A549 (cell line): ENCODE measurements around the gene FAM50B. TPM values are rescaled to one million over a fixed set of nuclear protein-coding genes. Genes with fewer than 3 reads are reported as not detected.

ENCODE experiments used
- ATAC-seq, 2 experiments: fragments of 200-7000 bp in 1 of 2; fragments of >200 bp in 1 of 2; cut with Nextera tagmentation in 1 of 2; cut with Tn5 transposase in 1 of 2; 3 replicates each; pipeline versions ENCODE4 v1.8.0 to v1.9.1; 2018 to 2020; ENCODE audit warnings: mild to moderate bottlenecking in 1 of 2, moderate library complexity in 1 of 2
- CTCF ChIA-PET: fragments of 300-600 bp; sonication (Branson Sonifier 250); formaldehyde crosslinking; extraction: SDS; loops from one replicate; lab custom pipeline; 2021; ENCODE audit warnings: antibody characterized with exemption, inconsistent platforms; lab: Yijun Ruan, JAX
- POLR2A ChIA-PET: fragments of 350-600 bp; formaldehyde crosslinking; extraction: SDS; loops from one replicate; lab custom pipeline; 2021; ENCODE audit warnings: antibody characterized with exemption, inconsistent platforms; lab: Yijun Ruan, JAX
- DNase-seq, 2 experiments: peaks; one replicate each; pipeline versions ENCODE4 v3.0.0 to v3.0.0-alpha.2; 2011 to 2016; ENCODE audit warnings: low read depth in 1 of 2, low spot score in 1 of 2
- FAIRE-seq: peaks from 2 replicates; lab custom pipeline; 2011; peaks lifted over from hg19 to GRCh38; lab: Jason Lieb, UNC
- H3K27ac ChIP-seq, 2 experiments: fragments of >200 bp; sonication (Bioruptor Twin); formaldehyde crosslinking; 3 replicates each; pipeline ENCODE4 v1.5.1; 2016 to 2017
- H3K4me1 ChIP-seq: fragments of >200 bp; sonication (Bioruptor Twin); formaldehyde crosslinking; 3 replicates; pipeline ENCODE4 v1.6.1; 2016
- H3K4me2 ChIP-seq: fragments of >200 bp; sonication (Bioruptor Twin); formaldehyde crosslinking; 3 replicates; pipeline ENCODE4 v1.6.1; 2016
- H3K4me3 ChIP-seq: fragments of >200 bp; sonication (Bioruptor Twin); formaldehyde crosslinking; 3 replicates; pipeline ENCODE4 v1.5.1; 2016
- H3K9me3 ChIP-seq: fragments of >200 bp; sonication (Bioruptor Twin); formaldehyde crosslinking; 3 replicates; pipeline ENCODE4 v1.6.1; 2016
- CEBPB ChIP-seq, 2 experiments: fragments of >200 bp in 1 of 2; sonication (Bioruptor Twin) in 1 of 2; formaldehyde crosslinking in 1 of 2; IDR thresholded peaks; 2 replicates each; pipeline ENCODE4 v1.6.1; 2012 to 2016
- CHD4 ChIP-seq: fragments of 200-600 bp; sonication (generic); IDR thresholded peaks from 2 replicates; pipeline ENCODE4 v1.6.1; 2016; ENCODE audit warnings: antibody characterized with exemption, mild to moderate bottlenecking, borderline replicate concordance
- EHMT2 ChIP-seq: fragments of 200-600 bp; sonication (generic); IDR thresholded peaks from 2 replicates; pipeline ENCODE4 v1.6.1; 2016; ENCODE audit warnings: antibody characterized with exemption, low read depth, mild to moderate bottlenecking, moderate library complexity
- FOSB ChIP-seq: fragments of 250-450 bp; sonication (Bioruptor Pico); IDR thresholded peaks from 2 replicates; pipeline ENCODE4 v1.5.0; 2020; ENCODE audit warnings: mild to moderate bottlenecking, moderate library complexity
- GATA3 ChIP-seq: IDR thresholded peaks from 2 replicates; pipeline ENCODE4 v1.6.1; 2012; ENCODE audit warnings: borderline replicate concordance
- HMGXB4 ChIP-seq: fragments of 250-450 bp; sonication (Bioruptor Pico); IDR thresholded peaks from 2 replicates; pipeline ENCODE4 v1.5.0; 2021; ENCODE audit warnings: mild to moderate bottlenecking, moderate library complexity, borderline replicate concordance
- HOXB13 ChIP-seq: fragments of 250-450 bp; sonication (Bioruptor Pico); IDR thresholded peaks from 2 replicates; pipeline ENCODE4 v1.5.0; 2020; ENCODE audit warnings: low read depth, mild to moderate bottlenecking, moderate library complexity
- JUNB ChIP-seq: fragments of >200 bp; sonication (Bioruptor Twin); formaldehyde crosslinking; IDR thresholded peaks from 2 replicates; pipeline ENCODE4 v1.6.1; 2016
- MAX ChIP-seq: IDR thresholded peaks from 2 replicates; pipeline ENCODE4 v1.6.1; 2012
- MAZ ChIP-seq: fragments of 150-350 bp; IDR thresholded peaks from 2 replicates; pipeline ENCODE4 v1.6.1; 2014; ENCODE audit warnings: antibody characterized with exemption, low read depth, low read length, borderline replicate concordance
- NFE2L2 ChIP-seq: fragments of 150-350 bp; conservative IDR thresholded peaks from 2 replicates; pipeline ENCODE4 v1.6.1; 2014; ENCODE audit warnings: low read length
- NR3C1 ChIP-seq: fragments of >200 bp; sonication (Bioruptor Twin); formaldehyde crosslinking; IDR thresholded peaks from 3 replicates; pipeline ENCODE4 v1.6.1; 2017
- PHF8 ChIP-seq: fragments of 200-600 bp; sonication (generic); IDR thresholded peaks from 2 replicates; pipeline ENCODE4 v1.6.1; 2016; ENCODE audit warnings: low read depth, mild to moderate bottlenecking, antibody characterized with exemption, moderate library complexity, borderline replicate concordance
- RAD21 ChIP-seq, 2 experiments: fragments of >200 bp in 1 of 2; sonication (Bioruptor Twin) in 1 of 2; formaldehyde crosslinking in 1 of 2; IDR thresholded peaks in 1 of 2; conservative IDR thresholded peaks in 1 of 2; 2 replicates in 1 of 2; 3 replicates in 1 of 2; pipeline ENCODE4 v1.6.1; 2012 to 2018; ENCODE audit warnings: inconsistent platforms in 1 of 2
- RARB ChIP-seq: fragments of 250-450 bp; sonication (Bioruptor Pico); IDR thresholded peaks from 2 replicates; pipeline ENCODE4 v1.8.0; 2021; ENCODE audit warnings: mild to moderate bottlenecking, moderate library complexity
- RCOR1 ChIP-seq: fragments of 150-350 bp; IDR thresholded peaks from 2 replicates; pipeline ENCODE4 v1.6.1; 2014; ENCODE audit warnings: antibody characterized with exemption, low read length, low read depth
- RFX5 ChIP-seq: fragments of 450-650 bp; IDR thresholded peaks from 2 replicates; pipeline ENCODE4 v1.7.1; 2014; ENCODE audit warnings: antibody characterized with exemption, mild to moderate bottlenecking, moderate library complexity
- SREBF2 ChIP-seq: fragments of 450-650 bp; IDR thresholded peaks from 2 replicates; pipeline ENCODE4 v1.6.1; 2014; ENCODE audit warnings: mild to moderate bottlenecking, moderate library complexity
- TFCP2L1 ChIP-seq: fragments of 250-450 bp; sonication (Bioruptor Pico); IDR thresholded peaks from 2 replicates; pipeline ENCODE4 v1.5.0; 2021; ENCODE audit warnings: mild to moderate bottlenecking
- ZC3H11A ChIP-seq: fragments of 450-650 bp; IDR thresholded peaks from 2 replicates; pipeline ENCODE4 v1.6.1; 2014; ENCODE audit warnings: antibody characterized with exemption, mild to moderate bottlenecking
- ZNF302 ChIP-seq: fragments of 250-450 bp; sonication (Bioruptor Pico); IDR thresholded peaks from 2 replicates; pipeline ENCODE4 v1.9.0; 2021; ENCODE audit warnings: inconsistent platforms, mild to moderate bottlenecking, moderate library complexity
- WGBS: methylation state at CpG from one replicate; pipeline ENCODE4 v1.1.6; 2017; ENCODE audit errors: missing lambda C conversion rate; 5-methylcytosine and 5-hydroxymethylcytosine counted together
- polyA plus RNA-seq, 4 experiments: library from polyadenylated mRNA; depleted of rRNA in 3 of 4; stranded (reverse); fragments of >200 nt; fragmentation: RNase III in 1 of 4; extraction: RNeasy Plus Mini Kit Qiagen cat#74134 plus additional on column Dnase treatment in 1 of 4; gene quantifications; 2 replicates in 3 of 4; 3 replicates in 1 of 4; pipeline ENCODE4 v1.2.3, GENCODE V29; 2011 to 2017
- TF ChIP-seq, protein P1 (sequence below): fragments of 250-450 bp; sonication (Bioruptor Pico); IDR thresholded peaks from 2 replicates; pipeline ENCODE4 v1.5.0; 2020; ENCODE audit warnings: low read depth, mild to moderate bottlenecking, moderate library complexity
- TF ChIP-seq, protein P2 (sequence below): fragments of 200-600 bp; sonication (generic); IDR thresholded peaks from 2 replicates; pipeline ENCODE4 v1.6.1; 2016; ENCODE audit warnings: antibody characterized with exemption, mild to moderate bottlenecking, moderate library complexity
- TF ChIP-seq, protein P3 (sequence below): IDR thresholded peaks from 2 replicates; pipeline ENCODE4 v1.6.1; 2012

The FAM50B gene
- polyA plus RNA-seq, 2 of the 4 experiments (the other 2 are of a cell fraction), result 5.1 to 6.4 TPM

GRCh38 chr6:3888153-3888957 lies 39.2 kb downstream of the FAM50B start:
- TF ChIP-seq GATA3 (peak; percentile 24; the same call in 1 of the 2 replicates), ZC3H11A (no peak), RAD21 (conservative IDR thresholded peaks at IDR 0.05 in 1 of 2, IDR thresholded peaks at IDR 0.05 in 1 of 2) (peak in 1 of 2 experiments; percentile 13; a peak in 1 of 5 replicates), CEBPB (IDR thresholded peaks at IDR 0.05) (peak in 1 of 2 experiments; percentile 61; a peak in 2 of 4 replicates), MAX (peak; percentile 48; the same call in 1 of the 2 replicates)
- TF ChIP-seq, protein P1, sequence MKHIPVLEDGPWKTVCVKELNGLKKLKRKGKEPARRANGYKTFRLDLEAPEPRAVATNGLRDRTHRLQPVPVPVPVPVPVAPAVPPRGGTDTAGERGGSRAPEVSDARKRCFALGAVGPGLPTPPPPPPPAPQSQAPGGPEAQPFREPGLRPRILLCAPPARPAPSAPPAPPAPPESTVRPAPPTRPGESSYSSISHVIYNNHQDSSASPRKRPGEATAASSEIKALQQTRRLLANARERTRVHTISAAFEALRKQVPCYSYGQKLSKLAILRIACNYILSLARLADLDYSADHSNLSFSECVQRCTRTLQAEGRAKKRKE, result no peak
- TF ChIP-seq, all 56 proteins: peak for 4
- Histone ChIP-seq H3K4me3 (no peak overlapping the region), H3K4me2 (peak overlapping the region; percentile 64), H3K4me1 (peaks cover 54% of the 10 kb centered on the region), H3K9me3 (no peaks in the 10 kb centered on the region), H3K27ac (peak overlapping the region; percentile 74 to 86)
- DNase-seq, result peak; percentile 26 to 80
- FAIRE-seq, result no peak
- CTCF ChIA-PET, result interaction anchor here (0.6 to 4.0 kb wide), 31 partner anchors 9 to 149 kb away, joined by 3 to 29 read pairs (median 4); partner anchors contain the start of gene FAM50B
- ATAC-seq, result peak; percentile 44 to 77; a peak in 4 of 6 replicates
- WGBS, result 35% methylated on average over 11 of the region's 15 CpGs
- POLR2A ChIA-PET, result no interaction called here

- Histone ChIP-seq H3K4me2 (no peak overlapping the region), H3K9me3 (no peaks in the 10 kb centered on the region), H3K4me3 (no peak overlapping the region), H3K4me1 (peaks cover 37% of the 10 kb centered on the region), H3K27ac (peak overlapping the region; percentile 74 to 86; a peak in 3 of 6 replicates)
- FAIRE-seq, result no peak
- DNase-seq, result no peak
- ATAC-seq, result no peak
- TF ChIP-seq HOXB13 (no peak), RARB (CRISPR knock-in tag) (no peak), MAZ (no peak), RFX5 (no peak), RCOR1 (no peak), EHMT2 (no peak), HMGXB4 (CRISPR knock-in tag) (no peak), FOSB (CRISPR knock-in tag) (no peak), JUNB (no peak), CHD4 (no peak), TFCP2L1 (CRISPR knock-in tag) (no peak), ZNF302 (CRISPR knock-in tag) (no peak), NR3C1 (no peak), PHF8 (no peak), NFE2L2 (no peak), SREBF2 (no peak)
- TF ChIP-seq, protein P2, sequence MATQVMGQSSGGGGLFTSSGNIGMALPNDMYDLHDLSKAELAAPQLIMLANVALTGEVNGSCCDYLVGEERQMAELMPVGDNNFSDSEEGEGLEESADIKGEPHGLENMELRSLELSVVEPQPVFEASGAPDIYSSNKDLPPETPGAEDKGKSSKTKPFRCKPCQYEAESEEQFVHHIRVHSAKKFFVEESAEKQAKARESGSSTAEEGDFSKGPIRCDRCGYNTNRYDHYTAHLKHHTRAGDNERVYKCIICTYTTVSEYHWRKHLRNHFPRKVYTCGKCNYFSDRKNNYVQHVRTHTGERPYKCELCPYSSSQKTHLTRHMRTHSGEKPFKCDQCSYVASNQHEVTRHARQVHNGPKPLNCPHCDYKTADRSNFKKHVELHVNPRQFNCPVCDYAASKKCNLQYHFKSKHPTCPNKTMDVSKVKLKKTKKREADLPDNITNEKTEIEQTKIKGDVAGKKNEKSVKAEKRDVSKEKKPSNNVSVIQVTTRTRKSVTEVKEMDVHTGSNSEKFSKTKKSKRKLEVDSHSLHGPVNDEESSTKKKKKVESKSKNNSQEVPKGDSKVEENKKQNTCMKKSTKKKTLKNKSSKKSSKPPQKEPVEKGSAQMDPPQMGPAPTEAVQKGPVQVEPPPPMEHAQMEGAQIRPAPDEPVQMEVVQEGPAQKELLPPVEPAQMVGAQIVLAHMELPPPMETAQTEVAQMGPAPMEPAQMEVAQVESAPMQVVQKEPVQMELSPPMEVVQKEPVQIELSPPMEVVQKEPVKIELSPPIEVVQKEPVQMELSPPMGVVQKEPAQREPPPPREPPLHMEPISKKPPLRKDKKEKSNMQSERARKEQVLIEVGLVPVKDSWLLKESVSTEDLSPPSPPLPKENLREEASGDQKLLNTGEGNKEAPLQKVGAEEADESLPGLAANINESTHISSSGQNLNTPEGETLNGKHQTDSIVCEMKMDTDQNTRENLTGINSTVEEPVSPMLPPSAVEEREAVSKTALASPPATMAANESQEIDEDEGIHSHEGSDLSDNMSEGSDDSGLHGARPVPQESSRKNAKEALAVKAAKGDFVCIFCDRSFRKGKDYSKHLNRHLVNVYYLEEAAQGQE, result no peak
- TF ChIP-seq, protein P3, sequence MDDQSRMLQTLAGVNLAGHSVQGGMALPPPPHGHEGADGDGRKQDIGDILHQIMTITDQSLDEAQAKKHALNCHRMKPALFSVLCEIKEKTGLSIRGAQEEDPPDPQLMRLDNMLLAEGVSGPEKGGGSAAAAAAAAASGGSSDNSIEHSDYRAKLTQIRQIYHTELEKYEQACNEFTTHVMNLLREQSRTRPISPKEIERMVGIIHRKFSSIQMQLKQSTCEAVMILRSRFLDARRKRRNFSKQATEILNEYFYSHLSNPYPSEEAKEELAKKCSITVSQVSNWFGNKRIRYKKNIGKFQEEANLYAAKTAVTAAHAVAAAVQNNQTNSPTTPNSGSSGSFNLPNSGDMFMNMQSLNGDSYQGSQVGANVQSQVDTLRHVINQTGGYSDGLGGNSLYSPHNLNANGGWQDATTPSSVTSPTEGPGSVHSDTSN, result no peak
- ChIA-PET CTCF (interaction anchor here (1.3 to 4.0 kb wide), 4 partner anchors 43 to 141 kb away, joined by 3 to 25 read pairs (median 8); no protein-coding TSS in a partner anchor), POLR2A (no interaction called here)
- WGBS, result 91% methylated on average over 9 of the region's 9 CpGs
Observed at GRCh38 chr6:3890047-3890446, 40.9 kb downstream of the FAM50B start.
